Adrenal gland (tissue), 5 donors: Measurements from ENCODE around the gene ARHGAP6.

Experiments
- CTCF ChIP-seq, 6 experiments: fragments of 450-650 bp in 4 of 6; fragments of 200-600 bp in 2 of 6; sonication (generic) in 1 of 6; IDR thresholded peaks; 1 replicate in 5 of 6; 2 replicates in 1 of 6; pipeline versions ENCODE4 v1.5.1 to v1.8.0; 2016 to 2021; ENCODE audit warnings: antibody characterized with exemption in 6 of 6, mild to moderate bottlenecking in 2 of 6, moderate library complexity in 1 of 6
- POLR2A ChIP-seq, 2 donors: fragments of 450-650 bp; IDR thresholded peaks; one replicate each; pipeline ENCODE4 v1.6.1; 2017; ENCODE audit warnings: antibody characterized with exemption in 2 of 2, mild to moderate bottlenecking in 2 of 2, moderate library complexity in 1 of 2
- donor health status: DM: no; HTN: no; CAD: no.

GRCh38 chrX:11589641-11590040 is 76.1 kb downstream of the ARHGAP6 start:
- TF ChIP-seq CTCF (IDR thresholded peaks at IDR 0.05) (no peak), POLR2A (IDR thresholded peaks at IDR 0.05) (no peak)
